Stimulated activated CD8-positive, alpha-beta memory T cell treated with anti-CD3 and anti-CD28 coated beads, Interleukin-12 subunit alpha, Interleukin-12 subunit beta, amount 100 ng/mL, for 24 hours (primary cell): ENCODE results near the gene P2RY8.
"Not testable (repeated sequence)": the region's sequence is repeated elsewhere in the genome, so short reads cannot be mapped to it uniquely, and the experiment has no call there.

Experiments
- DNase-seq: peaks from one replicate; pipeline ENCODE4 v3.0.0-alpha.2; 2020; ENCODE audit errors: extremely low read depth

P2RY8 gene

GRCh38 chrX:1542994-1543725 is 6.2 kb upstream of the P2RY8 start:
- no peak for DNase-seq

- DNase-seq: not testable (repeated sequence)
These were observed 2.2 kb upstream of the P2RY8 start for GRCh38 chrX:1539146-1539545.

- not testable (repeated sequence) for DNase-seq
These were observed 718 bp upstream of the P2RY8 start for GRCh38 chrX:1537716-1538090.

- DNase-seq: no peak
These were observed 314 bp downstream of the P2RY8 start for GRCh38 chrX:1536712-1537030.

GRCh38 chrX:1535241-1536041 is 1.5 kb downstream of the P2RY8 start:
- DNase-seq: no peak

GRCh38 chrX:1534301-1535168 is 2.5 kb downstream of the P2RY8 start:
- DNase-seq: no peak

GRCh38 chrX:1533058-1533457 is 3.9 kb downstream of the P2RY8 start:
- no peak for DNase-seq

- DNase-seq: no peak
These were observed 5.7 kb downstream of the P2RY8 start for GRCh38 chrX:1531096-1531890.

GRCh38 chrX:1529756-1530155 is 7.2 kb downstream of the P2RY8 start:
- DNase-seq: no peak

- DNase-seq: no peak
These were observed 7.7 kb downstream of the P2RY8 start for GRCh38 chrX:1529328-1529727.

- no peak for DNase-seq
These were observed 8.1 kb downstream of the P2RY8 start for GRCh38 chrX:1528884-1529203.

- DNase-seq: no peak
These were observed 8.7 kb downstream of the P2RY8 start for GRCh38 chrX:1528186-1528883.

- no peak for DNase-seq
These were observed 9.5 kb downstream of the P2RY8 start for GRCh38 chrX:1527457-1527856.

GRCh38 chrX:1526565-1526964 is 10.4 kb downstream of the P2RY8 start:
- DNase-seq: no peak

GRCh38 chrX:1525583-1526355 is 11.2 kb downstream of the P2RY8 start:
- DNase-seq: no peak

GRCh38 chrX:1524874-1525582 is 12.0 kb downstream of the P2RY8 start:
- no peak for DNase-seq

GRCh38 chrX:1522905-1523304 is 14.1 kb downstream of the P2RY8 start:
- not testable (repeated sequence) for DNase-seq

GRCh38 chrX:1521459-1521956 is 15.5 kb downstream of the P2RY8 start:
- no peak for DNase-seq

GRCh38 chrX:1520350-1520749 is 16.6 kb downstream of the P2RY8 start:
- DNase-seq: no peak
